K562 (cell line): ENCODE results near the gene GRAMD1B. TPM values are rescaled to one million over a fixed set of nuclear protein-coding genes. Genes with fewer than 3 reads are reported as not detected.

Experiments
- ATAC-seq: fragments of 200-7000 bp; cut with Tn5 transposase; 3 replicates; pipeline ENCODE4 v1.9.1; 2020; ENCODE audit warnings: moderate library complexity
- BruUV-seq: library from RNA; stranded (reverse); fragments of 400-500 nt; replicated peaks from 2 replicates; lab custom pipeline; 2021; lab: Mats Ljungman, UMichigan
- CTCF ChIA-PET: fragments of 300-600 bp; formaldehyde crosslinking; extraction: SDS; loops from one replicate; lab custom pipeline; 2021; ENCODE audit warnings: low intra/inter-chr PET ratio; lab: Yijun Ruan, JAX
- POLR2A ChIA-PET: fragments of 300-600, 350-650 bp; sonication (Branson Sonifier 250); formaldehyde crosslinking; extraction: SDS; loops from one replicate; lab custom pipeline; 2021; ENCODE audit warnings: antibody characterized with exemption, inconsistent platforms; lab: Yijun Ruan, JAX
- DNase-seq, 4 experiments: peaks; one replicate each; pipeline versions ENCODE4 v3.0.0 to v3.0.0-alpha.2; 2011 to 2018; ENCODE audit warnings: low spot score in 3 of 4, mixed read lengths in 3 of 4; ENCODE audit errors: extremely low read depth in 1 of 4
- FAIRE-seq: peaks from 2 replicates; lab custom pipeline; 2011; peaks lifted over from hg19 to GRCh38; lab: Jason Lieb, UNC
- H2AFZ ChIP-seq: 2 replicates; pipeline ENCODE4 v1.6.0; 2011; ENCODE audit warnings: low read depth, low read length, control low read depth, inconsistent platforms
- H3K27ac ChIP-seq: fragments of 200-600 bp; 3 replicates; pipeline ENCODE4 v1.8.0; 2011; ENCODE audit warnings: low read depth, mild to moderate bottlenecking, control low read depth, inconsistent platforms, low read length, moderate library complexity, mixed read lengths; ENCODE audit errors: extremely low read depth
- H3K27me3 ChIP-seq, 2 experiments: fragments of 300-600 bp in 1 of 2; 2 replicates in 1 of 2; 3 replicates in 1 of 2; pipeline versions ENCODE4 v1.6.0 to v1.8.0; 2011; ENCODE audit warnings: inconsistent platforms in 2 of 2, low read length in 2 of 2, mild to moderate bottlenecking in 1 of 2, mixed read lengths in 1 of 2, moderate library complexity in 1 of 2; ENCODE audit not compliant: control insufficient read depth in 2 of 2, insufficient read depth in 2 of 2
- H3K36me3 ChIP-seq: fragments of 300-600 bp; 3 replicates; pipeline ENCODE4 v1.8.0; 2011; ENCODE audit warnings: mild to moderate bottlenecking, low read length, inconsistent platforms; ENCODE audit not compliant: control insufficient read depth, insufficient read depth
- H3K4me1 ChIP-seq, 2 experiments: fragments of 200-600 bp in 1 of 2; replicated peaks in 1 of 2; 2 replicates in 1 of 2; 3 replicates in 1 of 2; pipeline versions ENCODE4 v1.5.1 to v1.8.0; 2011; ENCODE audit warnings: inconsistent platforms in 2 of 2, low read length in 2 of 2, mild to moderate bottlenecking in 1 of 2, mixed read lengths in 1 of 2, moderate library complexity in 1 of 2; ENCODE audit not compliant: control insufficient read depth in 2 of 2, insufficient read depth in 2 of 2
- H3K4me2 ChIP-seq: 2 replicates; pipeline ENCODE4 v1.6.1; 2011; ENCODE audit warnings: low read length, control low read depth, inconsistent platforms, mixed read lengths; ENCODE audit not compliant: insufficient read depth
- H3K4me3 ChIP-seq: fragments of 200-600 bp; sonication (generic), shearing (Covaris generic); 2 replicates; pipeline ENCODE4 v1.5.1; 2016; ENCODE audit warnings: control low read depth, inconsistent platforms
- H3K79me2 ChIP-seq: fragments of 200-600 bp; 3 replicates; pipeline ENCODE4 v1.8.0; 2011; ENCODE audit warnings: low read length, inconsistent platforms; ENCODE audit not compliant: control insufficient read depth, insufficient read depth
- H3K9ac ChIP-seq, 2 experiments: 2 replicates each; pipeline versions ENCODE4 v1.6.0 to v1.6.1; 2011; ENCODE audit warnings: low read depth in 2 of 2, low read length in 2 of 2, control low read depth in 1 of 2, inconsistent platforms in 1 of 2, mild to moderate bottlenecking in 1 of 2, mixed read lengths in 1 of 2; ENCODE audit not compliant: insufficient read depth in 1 of 2
- H3K9me1 ChIP-seq: one replicate; pipeline ENCODE4 v1.6.0; 2011; ENCODE audit warnings: inconsistent platforms, mild to moderate bottlenecking, low read length, moderate library complexity; ENCODE audit not compliant: control insufficient read depth, insufficient read depth
- H3K9me3 ChIP-seq: replicated peaks from 2 replicates; pipeline ENCODE4 v1.5.1; 2011; ENCODE audit warnings: low read depth, low read length, inconsistent platforms; ENCODE audit not compliant: control insufficient read depth, insufficient read depth
- H4K20me1 ChIP-seq: replicated peaks from 2 replicates; pipeline ENCODE4 v1.6.1; 2011; ENCODE audit warnings: low read length, inconsistent platforms, mixed read lengths; ENCODE audit not compliant: control insufficient read depth, insufficient read depth
- ARID1B ChIP-seq: fragments of 450-650 bp; IDR thresholded peaks from 2 replicates; pipeline ENCODE4 v1.6.1; 2016; ENCODE audit warnings: antibody characterized with exemption, mild to moderate bottlenecking, inconsistent platforms
- MITF ChIP-seq: IDR thresholded peaks from 2 replicates; pipeline ENCODE4 v1.6.1; 2014; ENCODE audit warnings: antibody characterized with exemption
- RB1 ChIP-seq: fragments of 450-650 bp; IDR thresholded peaks from 2 replicates; pipeline ENCODE4 v1.6.1; 2017; ENCODE audit warnings: low read depth, mild to moderate bottlenecking
- RBM34 ChIP-seq: fragments of 200-400 bp; formaldehyde crosslinking; IDR thresholded peaks from 2 replicates; pipeline ENCODE4 v1.6.1; 2018; ENCODE audit warnings: low read length, borderline replicate concordance; ENCODE audit not compliant: insufficient read depth
- THAP12 ChIP-seq: fragments of 250-450 bp; sonication (Bioruptor Pico); IDR thresholded peaks from 2 replicates; pipeline ENCODE4 v1.9.0; 2021; ENCODE audit warnings: mild to moderate bottlenecking, inconsistent platforms
- ZBTB26 ChIP-seq: fragments of 450-650 bp; formaldehyde crosslinking; IDR thresholded peaks from 2 replicates; pipeline ENCODE4 v1.4.0; 2022; ENCODE audit warnings: missing genetic modification characterization
- ZBTB43 ChIP-seq: sonication (generic); formaldehyde crosslinking; IDR thresholded peaks from 2 replicates; pipeline ENCODE4 v1.8.0; 2023; ENCODE audit warnings: mild to moderate bottlenecking, missing genetic modification reagents
- ZNF143 ChIP-seq: sonication (generic); formaldehyde crosslinking; IDR thresholded peaks from 2 replicates; pipeline ENCODE4 v1.9.0; 2022; ENCODE audit warnings: mild to moderate bottlenecking, missing genetic modification reagents
- ZNF324 ChIP-seq: fragments of 250-450 bp; sonication (Bioruptor Pico); IDR thresholded peaks from 2 replicates; pipeline ENCODE4 v1.4.0; 2020; ENCODE audit warnings: mild to moderate bottlenecking
- ZSCAN32 ChIP-seq: fragments of 450-650 bp; formaldehyde crosslinking; IDR thresholded peaks from 2 replicates; pipeline ENCODE4 v1.4.0; 2020; ENCODE audit warnings: mild to moderate bottlenecking, moderate library complexity
- WGBS: fragments of 100-300 bp; shearing (Covaris generic); methylation state at CpG from one replicate; pipeline ENCODE4 v1.1.6; 2016; ENCODE audit warnings: low coverage, mixed read lengths; ENCODE audit not compliant: insufficient coverage; ENCODE audit errors: missing lambda C conversion rate; 5-methylcytosine and 5-hydroxymethylcytosine counted together
- in situ Hi-C: fragments of 300-500 bp; cut with MboI; formaldehyde crosslinking; loops from 4 replicates; pipeline ENCODE4 v1.15.0; 2018; ENCODE audit warnings: inconsistent platforms, mixed read lengths
- intact Hi-C: fragments of 100-400 bp; cut with micrococcal nuclease; formaldehyde crosslinking; loops from 2 replicates; pipeline ENCODE4 v1.14.2; 2022
- polyA plus RNA-seq, 8 experiments: library from polyadenylated mRNA; depleted of rRNA in 4 of 8; stranded (reverse) in 5 of 8; unstranded in 3 of 8; fragments of >200 nt; fragmentation: Nextera tagmentation in 2 of 8; fragmentation: Illumina TruSeq in 1 of 8; extraction: Ambion mirVana in 2 of 8; extraction: Trizol in 1 of 8; gene quantifications; 2 replicates each; pipeline versions ENCODE4 v1.2.1 to v1.2.3, GENCODE V29; 2011 to 2014; ENCODE audit warnings: inconsistent platforms in 1 of 8, missing spikeins in 1 of 8
- total RNA-seq, 7 experiments: library from RNA; depleted of rRNA in 6 of 7; stranded (reverse); fragments of >200 nt in 6 of 7; fragmentation: Illumina TruSeq in 2 of 7; extraction: Trizol in 2 of 7; gene quantifications; 2 replicates each; pipeline versions ENCODE4 v1.2.1 to v1.2.3, GENCODE V29; 2011 to 2021; ENCODE audit warnings: low replicate concordance in 1 of 7

GRAMD1B gene
- total and polyA plus RNA-seq, 9 of the 15 experiments (the other 6 are each of a cell fraction or from before 2014, with no cell fraction given), result 0.31 TPM; not detected in 8

- H3K27ac ChIP-seq, result no peak overlapping the region
- H3K9me1 ChIP-seq, result peaks cover 3% of the 10 kb centered on the region
- CTCF ChIA-PET, result interaction anchor here (0.6 to 2.3 kb wide), 3 partner anchors 65 to 1224 kb away, joined by 3 to 21 read pairs (median 3); partner anchors contain the start of gene ROBO3
- no peak for TF ChIP-seq ARID1B
- TF ChIP-seq ZBTB26, result no peak
- TF ChIP-seq ZNF324 (CRISPR knock-in tag), result no peak
- no peak for TF ChIP-seq THAP12 (CRISPR knock-in tag)
- no peak for TF ChIP-seq ZSCAN32
- TF ChIP-seq ZNF143, result no peak
- no peak for TF ChIP-seq RBM34
- no peak for TF ChIP-seq RB1
- TF ChIP-seq MITF, result no peak
- TF ChIP-seq ZBTB43 (CRISPR knock-in tag), result no peak
- TF ChIP-seq, all 486 proteins: peak for 0
- Histone ChIP-seq H3K36me3 (no peaks in the 10 kb centered on the region), H3K27me3 (peaks cover 8 to 49% of the 10 kb centered on the region in 2 experiments), H3K4me1 (no peaks in the 10 kb centered on the region), H4K20me1 (no peaks in the 10 kb centered on the region), H2AFZ (no peak overlapping the region), H3K79me2 (no peaks in the 10 kb centered on the region), H3K4me2 (no peak overlapping the region), H3K4me3 (no peak overlapping the region), H3K9ac (no peak overlapping the region), H3K9me3 (no peaks in the 10 kb centered on the region)
- 0% methylated on average over 3 of the region's 4 CpGs for WGBS
- in situ Hi-C loops (loop anchor here (5.0 kb wide), 1 partner anchor 66 kb away; no protein-coding TSS in a partner anchor), intact Hi-C loops (loop anchor here (1.0 to 10.0 kb wide), 2 partner anchors 66 to 423 kb away; no protein-coding TSS in a partner anchor)
- POLR2A ChIA-PET, result no interaction called here
- FAIRE-seq (no peak), ATAC-seq (no peak), DNase-seq (no peak)
- no TSS peak for BruUV-seq
Measured at GRCh38 chr11:123641495-123641840, 211.4 kb downstream of the GRAMD1B start.
